Astrocyte (in vitro differentiated cells and primary cell): ENCODE results near the gene TMEM108. TPM values are rescaled to one million over a fixed set of nuclear protein-coding genes. Genes with fewer than 3 reads are reported as not detected.

Source experiments
- DNase-seq: peaks from one replicate; pipeline ENCODE4 v3.0.0-alpha.2; 2010; ENCODE audit warnings: low read depth
- FAIRE-seq: peaks from 2 replicates; lab custom pipeline; 2011; peaks lifted over from hg19 to GRCh38; lab: Jason Lieb, UNC
- H2AFZ ChIP-seq: 2 replicates; pipeline ENCODE4 v1.6.0; 2012; ENCODE audit warnings: low read depth, low read length, inconsistent platforms
- H3K27ac ChIP-seq: 2 replicates; pipeline ENCODE4 v1.5.1; 2011; ENCODE audit warnings: low read depth, low read length, inconsistent platforms
- H3K27me3 ChIP-seq: 2 replicates; pipeline ENCODE4 v1.6.0; 2011; ENCODE audit warnings: low read length, inconsistent platforms; ENCODE audit not compliant: insufficient read depth
- H3K36me3 ChIP-seq: 2 replicates; pipeline ENCODE4 v1.5.1; 2011; ENCODE audit warnings: low read length, inconsistent platforms; ENCODE audit not compliant: insufficient read depth
- H3K4me1 ChIP-seq: 2 replicates; pipeline ENCODE4 v1.5.1; 2011; ENCODE audit warnings: low read length, inconsistent platforms; ENCODE audit not compliant: insufficient read depth
- H3K4me2 ChIP-seq: 2 replicates; pipeline ENCODE4 v1.6.0; 2012; ENCODE audit warnings: low read length, inconsistent platforms
- H3K4me3 ChIP-seq: 2 replicates; pipeline ENCODE4 v1.5.1; 2011; ENCODE audit warnings: low read depth, mild to moderate bottlenecking, low read length, inconsistent platforms; ENCODE audit not compliant: insufficient read depth
- H3K79me2 ChIP-seq: 2 replicates; pipeline ENCODE4 v1.6.0; 2012; ENCODE audit warnings: mild to moderate bottlenecking, low read length, inconsistent platforms; ENCODE audit not compliant: insufficient read depth
- H3K9ac ChIP-seq: 2 replicates; pipeline ENCODE4 v1.6.0; 2012; ENCODE audit warnings: mild to moderate bottlenecking, low read length, inconsistent platforms
- H3K9me3 ChIP-seq: 2 replicates; pipeline ENCODE4 v1.5.1; 2012; ENCODE audit warnings: low read depth, mild to moderate bottlenecking, low read length, inconsistent platforms; ENCODE audit not compliant: insufficient read depth
- H4K20me1 ChIP-seq: 2 replicates; pipeline ENCODE4 v1.6.0; 2012; ENCODE audit warnings: low read length, inconsistent platforms; ENCODE audit not compliant: insufficient read depth
- H3K27ac Mint-ChIP-seq: one replicate; pipeline ENCODE4 v1.8.0; 2021; ENCODE audit warnings: mild to moderate bottlenecking, mixed read lengths; ENCODE audit not compliant: unreplicated experiment
- H3K27me3 Mint-ChIP-seq: one replicate; pipeline ENCODE4 v1.8.0; 2021; ENCODE audit warnings: low read depth, mixed read lengths; ENCODE audit not compliant: unreplicated experiment
- H3K36me3 Mint-ChIP-seq: one replicate; pipeline ENCODE4 v1.8.0; 2021; ENCODE audit warnings: low read depth, mixed read lengths; ENCODE audit not compliant: unreplicated experiment
- H3K4me1 Mint-ChIP-seq: one replicate; pipeline ENCODE4 v1.8.0; 2021; ENCODE audit warnings: low read depth, mixed read lengths; ENCODE audit not compliant: unreplicated experiment
- H3K4me3 Mint-ChIP-seq: one replicate; pipeline ENCODE4 v1.8.0; 2021; ENCODE audit warnings: mild to moderate bottlenecking, moderate library complexity, mixed read lengths; ENCODE audit not compliant: unreplicated experiment
- H3K9me3 Mint-ChIP-seq: one replicate; pipeline ENCODE4 v1.8.0; 2021; ENCODE audit warnings: mild to moderate bottlenecking, mixed read lengths; ENCODE audit not compliant: unreplicated experiment
- CTCF ChIP-seq: IDR thresholded peaks from 2 replicates; pipeline ENCODE4 v1.5.1; 2011; ENCODE audit warnings: low read depth, mild to moderate bottlenecking, inconsistent platforms, low read length, moderate library complexity; ENCODE audit not compliant: insufficient read depth
- EZH2 ChIP-seq: IDR thresholded peaks from 2 replicates; pipeline ENCODE4 v1.6.1; 2012; ENCODE audit warnings: mild to moderate bottlenecking, low read length, inconsistent platforms; ENCODE audit not compliant: insufficient read depth
- total RNA-seq: library from RNA; stranded (reverse); gene quantifications from 2 replicates; pipeline ENCODE4 v1.2.1, GENCODE V29; 2021

TMEM108 gene
- total RNA-seq, 1 donor from 2014 or later: 5.6 TPM

GRCh38 chr3:133237380-133237779 is 199.2 kb downstream of the TMEM108 start:
- H3K4me3 Mint-ChIP-seq: no peak overlapping the region
- H3K9me3 Mint-ChIP-seq: peaks cover 7% of the 10 kb centered on the region
- Histone ChIP-seq H2AFZ (no peak overlapping the region), H3K9me3 (no peaks in the 10 kb centered on the region), H3K79me2 (no peaks in the 10 kb centered on the region), H3K36me3 (no peaks in the 10 kb centered on the region), H3K4me1 (peaks cover 9% of the 10 kb centered on the region), H3K27ac (peak overlapping the region; percentile 64), H3K9ac (peak overlapping the region; percentile 32), H3K4me3 (no peak overlapping the region), H3K4me2 (peak overlapping the region; percentile 38), H4K20me1 (no peaks in the 10 kb centered on the region), H3K27me3 (no peaks in the 10 kb centered on the region)
- no peak for TF ChIP-seq CTCF
- no peak for TF ChIP-seq EZH2
- no peak overlapping the region for H3K27ac Mint-ChIP-seq
- H3K4me1 Mint-ChIP-seq: peaks cover 10% of the 10 kb centered on the region
- no peak for DNase-seq
- H3K36me3 Mint-ChIP-seq: no peaks in the 10 kb centered on the region
- no peaks in the 10 kb centered on the region for H3K27me3 Mint-ChIP-seq
- no peak for FAIRE-seq

- Histone ChIP-seq H2AFZ (no peak overlapping the region), H3K9ac (peak overlapping the region; percentile 7), H4K20me1 (no peaks in the 10 kb centered on the region), H3K4me3 (no peak overlapping the region), H3K27me3 (no peaks in the 10 kb centered on the region), H3K36me3 (no peaks in the 10 kb centered on the region), H3K79me2 (no peaks in the 10 kb centered on the region), H3K4me1 (peaks cover 9% of the 10 kb centered on the region), H3K27ac (peak overlapping the region; percentile 66), H3K4me2 (no peak overlapping the region), H3K9me3 (no peaks in the 10 kb centered on the region)
- peak; percentile 59 for DNase-seq
- TF ChIP-seq CTCF (no peak), EZH2 (no peak)
- no peak overlapping the region for H3K27ac Mint-ChIP-seq
- H3K36me3 Mint-ChIP-seq: no peaks in the 10 kb centered on the region
- no peak for FAIRE-seq
- H3K9me3 Mint-ChIP-seq: peaks cover 8% of the 10 kb centered on the region
- H3K4me3 Mint-ChIP-seq: no peak overlapping the region
- no peaks in the 10 kb centered on the region for H3K27me3 Mint-ChIP-seq
- peaks cover 10% of the 10 kb centered on the region for H3K4me1 Mint-ChIP-seq
Measured at GRCh38 chr3:133238015-133238414, 199.8 kb downstream of the TMEM108 start.

GRCh38 chr3:133246119-133246518 is 207.9 kb downstream of the TMEM108 start:
- no peak overlapping the region for H2AFZ ChIP-seq
- H3K27me3 Mint-ChIP-seq: no peaks in the 10 kb centered on the region
- no peaks in the 10 kb centered on the region for H3K36me3 ChIP-seq
- no peaks in the 10 kb centered on the region for H4K20me1 ChIP-seq
- no peak overlapping the region for H3K9ac ChIP-seq
- no peak overlapping the region for H3K4me3 ChIP-seq
- no peaks in the 10 kb centered on the region for H3K4me1 Mint-ChIP-seq
- H3K79me2 ChIP-seq: no peaks in the 10 kb centered on the region
- H3K27me3 ChIP-seq: no peaks in the 10 kb centered on the region
- H3K36me3 Mint-ChIP-seq: no peaks in the 10 kb centered on the region
- DNase-seq: peak; percentile 11
- no peak overlapping the region for H3K4me2 ChIP-seq
- H3K4me1 ChIP-seq: no peaks in the 10 kb centered on the region
- H3K4me3 Mint-ChIP-seq: no peak overlapping the region
- H3K27ac ChIP-seq: no peak overlapping the region
- TF ChIP-seq EZH2 (no peak), CTCF (no peak)
- no peak overlapping the region for H3K27ac Mint-ChIP-seq
- no peaks in the 10 kb centered on the region for H3K9me3 ChIP-seq
- FAIRE-seq: no peak
- H3K9me3 Mint-ChIP-seq: peaks cover 6% of the 10 kb centered on the region
